HepG2 (cell line): Measurements from ENCODE around the gene PRMT7. TPM values are rescaled to one million over a fixed set of nuclear protein-coding genes. Genes with fewer than 3 reads are reported as not detected.
A peak's percentile ranks its signal among the peaks of the same experiment; 100 is the strongest.

ENCODE experiments used
- ATF4 ChIP-seq, 2 experiments: fragments of 450-650 bp in 1 of 2; sonication (generic) in 1 of 2; formaldehyde crosslinking; IDR thresholded peaks; 2 replicates each; pipeline versions ENCODE4 v1.5.0 to v1.8.0; 2020 to 2022; ENCODE audit warnings: mild to moderate bottlenecking in 1 of 2, missing genetic modification reagents in 1 of 2
- BORCS8-MEF2B ChIP-seq: sonication (generic); formaldehyde crosslinking; IDR thresholded peaks from 2 replicates; pipeline ENCODE4 v1.8.0; 2022; ENCODE audit warnings: mild to moderate bottlenecking, missing genetic modification reagents
- CREB3 ChIP-seq: sonication (generic); formaldehyde crosslinking; IDR thresholded peaks from 2 replicates; pipeline ENCODE4 v1.5.0; 2020; ENCODE audit warnings: missing genetic modification reagents
- HOXA7 ChIP-seq: sonication (generic); formaldehyde crosslinking; IDR thresholded peaks from 2 replicates; pipeline ENCODE4 v1.8.1; 2022; ENCODE audit warnings: mild to moderate bottlenecking, missing genetic modification reagents, moderate library complexity
- JUNB ChIP-seq: sonication (generic); formaldehyde crosslinking; IDR thresholded peaks from 2 replicates; pipeline ENCODE4 v1.8.0; 2022; ENCODE audit warnings: missing genetic modification reagents, mild to moderate bottlenecking, borderline replicate concordance
- KDM4B ChIP-seq: sonication (generic); formaldehyde crosslinking; IDR thresholded peaks from 2 replicates; pipeline ENCODE4 v1.4.0; 2020; ENCODE audit warnings: missing genetic modification reagents
- MAF1 ChIP-seq: sonication (generic); formaldehyde crosslinking; IDR thresholded peaks from 2 replicates; pipeline ENCODE4 v1.5.0; 2020; ENCODE audit warnings: missing genetic modification reagents, borderline replicate concordance
- NFIC ChIP-seq: IDR thresholded peaks from 2 replicates; pipeline ENCODE4 v1.6.1; 2012; ENCODE audit warnings: mild to moderate bottlenecking, low read length, inconsistent platforms
- PTBP1 ChIP-seq: fragments of 200-400 bp; formaldehyde crosslinking; IDR thresholded peaks from 2 replicates; pipeline ENCODE4 v1.6.1; 2018; ENCODE audit warnings: low read length, low read depth; ENCODE audit not compliant: poor library complexity, severe bottlenecking
- RERE ChIP-seq: IDR thresholded peaks from 2 replicates; pipeline ENCODE4 v1.6.1; 2016; ENCODE audit warnings: low read depth, missing genetic modification reagents, missing compliant biosample characterization
- SRF ChIP-seq: IDR thresholded peaks from 2 replicates; pipeline ENCODE4 v1.6.1; 2011; ENCODE audit warnings: mild to moderate bottlenecking, low read depth, low read length, moderate library complexity
- TGIF2 ChIP-seq: IDR thresholded peaks from 2 replicates; pipeline ENCODE4 v1.6.1; 2016; ENCODE audit warnings: control low read depth, missing compliant biosample characterization
- THRA ChIP-seq: sonication (generic); formaldehyde crosslinking; IDR thresholded peaks from 2 replicates; pipeline ENCODE4 v1.4.0; 2020; ENCODE audit warnings: missing genetic modification reagents, borderline replicate concordance
- ZBTB1 ChIP-seq: sonication (generic); formaldehyde crosslinking; IDR thresholded peaks from 2 replicates; pipeline ENCODE4 v1.4.0; 2020; ENCODE audit warnings: missing genetic modification reagents, borderline replicate concordance
- ZNF225 ChIP-seq: sonication (generic); formaldehyde crosslinking; IDR thresholded peaks from 2 replicates; pipeline ENCODE4 v1.4.0; 2020; ENCODE audit warnings: mild to moderate bottlenecking, missing genetic modification reagents
- ZNF335 ChIP-seq: sonication (generic); formaldehyde crosslinking; IDR thresholded peaks from 2 replicates; pipeline ENCODE4 v1.4.0; 2020; ENCODE audit warnings: missing genetic modification reagents
- ZNF670 ChIP-seq: sonication (generic); formaldehyde crosslinking; IDR thresholded peaks from 2 replicates; pipeline ENCODE4 v1.8.0; 2022; ENCODE audit warnings: mild to moderate bottlenecking, missing genetic modification reagents, borderline replicate concordance
- ZNF740 ChIP-seq: sonication (generic); formaldehyde crosslinking; IDR thresholded peaks from 2 replicates; pipeline ENCODE4 v1.4.0; 2020; ENCODE audit warnings: missing genetic modification reagents
- polyA plus RNA-seq, 8 experiments: library from polyadenylated mRNA; depleted of rRNA in 3 of 8; stranded (reverse) in 7 of 8; unstranded in 1 of 8; fragments of >200 nt; fragmentation: Illumina TruSeq in 4 of 8; extraction: Trizol in 4 of 8; gene quantifications; 2 replicates each; pipeline versions ENCODE4 v1.2.1 to v1.2.3, GENCODE V29; 2011 to 2016; ENCODE audit warnings: low read depth in 4 of 8, missing spikeins in 1 of 8, mixed read lengths in 1 of 8; ENCODE audit not compliant: insufficient read depth in 1 of 8
- total RNA-seq, 5 experiments: library from RNA; depleted of rRNA; stranded (reverse); fragments of >200 nt; fragmentation: Illumina TruSeq; extraction: Trizol; gene quantifications; 2 replicates each; pipeline ENCODE4 v1.2.3, GENCODE V29; 2016; ENCODE audit warnings: low read depth in 1 of 5

Gene PRMT7
- total and polyA plus RNA-seq, 2 of the 13 experiments (the other 11 are each of a cell fraction or from before 2014, with no cell fraction given): 47.5 to 55.0 TPM

- TF ChIP-seq TGIF2 (CRISPR knock-in tag): peak; percentile 9; the same call in 1 of the 2 replicates
- no peak for TF ChIP-seq RERE (CRISPR knock-in tag)
- 0 out of 2 replicates have a peak, but pooled peaks have one; percentile 34 for TF ChIP-seq ZNF335 (CRISPR knock-in tag)
- TF ChIP-seq NFIC: peak; percentile 63
- TF ChIP-seq MAF1 (CRISPR knock-in tag): no peak
- TF ChIP-seq JUNB (CRISPR knock-in tag): no peak
- no peak for TF ChIP-seq ATF4 (CRISPR knock-in tag; IDR thresholded peaks at IDR 0.05)
- no peak for TF ChIP-seq ZBTB1 (CRISPR knock-in tag)
- no peak for TF ChIP-seq ZNF740 (CRISPR knock-in tag)
- no peak for TF ChIP-seq PTBP1
- no peak for TF ChIP-seq ZNF225 (CRISPR knock-in tag)
- no peak for TF ChIP-seq BORCS8-MEF2B (CRISPR knock-in tag)
- 0 out of 2 replicates have a peak, but pooled peaks have one; percentile 26 for TF ChIP-seq KDM4B
- no peak for TF ChIP-seq HOXA7
- no peak; the same call in 1 of the 2 replicates for TF ChIP-seq THRA (CRISPR knock-in tag)
- no peak for TF ChIP-seq ZNF670 (CRISPR knock-in tag)
- TF ChIP-seq CREB3 (CRISPR knock-in tag): no peak
- TF ChIP-seq SRF: no peak
These were observed 21.7 kb downstream of the PRMT7 start (continued) for GRCh38 chr16:68332411-68333121.
